GM12878 (cell line): ENCODE measurements around the gene APH1B.

Experiments
- CTCF ChIP-seq, 3 experiments: IDR thresholded peaks in 2 of 3; conservative IDR thresholded peaks in 1 of 3; 2 replicates each; pipeline ENCODE4 v1.5.1; 2011; ENCODE audit warnings: low read depth in 3 of 3, low read length in 3 of 3, mild to moderate bottlenecking in 3 of 3, control low read depth in 2 of 3, moderate library complexity in 2 of 3, inconsistent platforms in 1 of 3, mixed read lengths in 1 of 3; ENCODE audit not compliant: control insufficient read depth in 2 of 3, insufficient read depth in 1 of 3; ENCODE audit errors: extremely low read depth in 1 of 3
- FOS ChIP-seq: IDR thresholded peaks from 3 replicates; pipeline ENCODE4 v1.6.1; 2011; ENCODE audit warnings: borderline replicate concordance; ENCODE audit not compliant: insufficient read length; ENCODE audit errors: extremely low read depth
- HDAC2 ChIP-seq: fragments of 200-600 bp; sonication (generic); IDR thresholded peaks from 2 replicates; pipeline ENCODE4 v1.6.1; 2017
- MYB ChIP-seq: fragments of 150-350 bp; IDR thresholded peaks from 2 replicates; pipeline ENCODE4 v1.6.1; 2014; ENCODE audit warnings: mild to moderate bottlenecking, low read depth, low read length, borderline replicate concordance
- POLR2AphosphoS5 ChIP-seq: IDR thresholded peaks from 2 replicates; pipeline ENCODE4 v1.6.1; 2011; ENCODE audit warnings: mild to moderate bottlenecking, low read length, inconsistent platforms
- SKIL ChIP-seq: fragments of 450-650 bp; IDR thresholded peaks from 2 replicates; pipeline ENCODE4 v1.6.1; 2017; ENCODE audit warnings: mild to moderate bottlenecking, low read depth, inconsistent platforms; ENCODE audit not compliant: poor library complexity, severe bottlenecking
- SMC3 ChIP-seq: IDR thresholded peaks from 2 replicates; pipeline ENCODE4 v1.6.1; 2011; ENCODE audit warnings: low read length, improper control_type of control experiment, borderline replicate concordance

- TF ChIP-seq POLR2AphosphoS5, result no peak
- TF ChIP-seq MYB, result no peak
- no peak for TF ChIP-seq SKIL
- no peak for TF ChIP-seq SMC3
- no peak for TF ChIP-seq HDAC2
- TF ChIP-seq CTCF (IDR thresholded peaks at IDR 0.05 in 2 of 3, conservative IDR thresholded peaks at IDR 0.05 in 1 of 3; ENCODE audit: control insufficient read depth in 2 of 3, extremely low read depth in 1 of 3, insufficient read depth in 1 of 3, low read depth in 3 of 3, low read length in 3 of 3), result no peak
- no peak for TF ChIP-seq FOS
These were observed 37.0 kb downstream of the APH1B start for GRCh38 chr15:63314409-63314808.
